Measurements from ENCODE around the gene DAAM2.

DAAM2 gene

DNA sequence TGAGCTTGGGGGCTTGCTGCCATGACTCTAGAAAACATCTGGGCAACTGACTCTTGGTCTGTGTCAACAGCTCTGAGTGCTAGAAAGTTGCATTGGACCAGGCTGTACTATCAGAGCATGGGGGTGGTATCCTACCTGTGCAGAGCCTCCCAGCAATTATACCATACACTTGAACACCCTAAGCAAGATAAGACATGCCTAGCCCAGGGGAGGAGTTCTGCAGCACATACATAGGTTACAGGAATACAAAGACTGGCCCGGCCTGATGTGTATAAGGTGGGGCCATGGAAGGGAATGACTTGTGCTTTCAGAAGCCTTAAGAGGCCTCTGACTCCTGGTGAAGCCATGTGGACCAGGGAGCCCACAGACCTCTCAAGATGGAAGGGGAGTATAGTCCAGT, 153.4 kb downstream of the DAAM2 start:
- TF ChIP-seq, protein P1, sequence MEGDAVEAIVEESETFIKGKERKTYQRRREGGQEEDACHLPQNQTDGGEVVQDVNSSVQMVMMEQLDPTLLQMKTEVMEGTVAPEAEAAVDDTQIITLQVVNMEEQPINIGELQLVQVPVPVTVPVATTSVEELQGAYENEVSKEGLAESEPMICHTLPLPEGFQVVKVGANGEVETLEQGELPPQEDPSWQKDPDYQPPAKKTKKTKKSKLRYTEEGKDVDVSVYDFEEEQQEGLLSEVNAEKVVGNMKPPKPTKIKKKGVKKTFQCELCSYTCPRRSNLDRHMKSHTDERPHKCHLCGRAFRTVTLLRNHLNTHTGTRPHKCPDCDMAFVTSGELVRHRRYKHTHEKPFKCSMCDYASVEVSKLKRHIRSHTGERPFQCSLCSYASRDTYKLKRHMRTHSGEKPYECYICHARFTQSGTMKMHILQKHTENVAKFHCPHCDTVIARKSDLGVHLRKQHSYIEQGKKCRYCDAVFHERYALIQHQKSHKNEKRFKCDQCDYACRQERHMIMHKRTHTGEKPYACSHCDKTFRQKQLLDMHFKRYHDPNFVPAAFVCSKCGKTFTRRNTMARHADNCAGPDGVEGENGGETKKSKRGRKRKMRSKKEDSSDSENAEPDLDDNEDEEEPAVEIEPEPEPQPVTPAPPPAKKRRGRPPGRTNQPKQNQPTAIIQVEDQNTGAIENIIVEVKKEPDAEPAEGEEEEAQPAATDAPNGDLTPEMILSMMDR (IDR thresholded peaks at IDR 0.05; ENCODE audit: low read depth, low read length): no peak
- no peak overlapping the region for H3K4me3 ChIP-seq (ENCODE audit: low read depth, low read length)
- DNase-seq: no peak
- no peaks in the 10 kb centered on the region for H3K36me3 ChIP-seq
- no peaks in the 10 kb centered on the region for H3K9me3 ChIP-seq
- H3K4me1 ChIP-seq: no peaks in the 10 kb centered on the region
- peaks cover 2% of the 10 kb centered on the region; the same call in 1 of the 2 replicates for H3K27me3 ChIP-seq

DNA sequence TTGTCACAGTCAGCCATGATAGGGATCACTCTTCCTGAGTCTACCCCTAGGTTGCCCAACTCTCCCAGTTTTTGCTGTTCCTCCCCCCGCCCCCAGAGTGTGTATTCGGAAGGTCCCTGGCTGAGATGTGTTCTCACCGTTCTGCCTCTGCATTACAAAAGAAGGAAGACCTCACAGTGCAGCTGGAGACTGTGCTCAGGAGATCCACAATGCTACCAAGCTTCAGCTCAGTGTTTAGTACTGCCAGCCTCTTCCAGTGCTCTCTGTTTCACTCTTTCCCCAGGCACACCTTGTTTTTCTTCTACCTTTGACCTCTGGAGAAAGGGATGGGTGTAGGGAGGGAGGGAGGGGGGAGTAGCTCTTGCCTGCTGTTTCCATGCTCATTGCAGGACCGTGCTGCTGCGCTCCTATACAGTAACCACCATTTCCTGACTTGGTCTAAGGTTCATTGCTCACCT, 155.5 kb downstream of the DAAM2 start:
- Histone ChIP-seq H3K9me3 (no peaks in the 10 kb centered on the region), H3K4me1 (no peaks in the 10 kb centered on the region), H3K36me3 (no peaks in the 10 kb centered on the region), H3K4me3 (ENCODE audit: low read depth, low read length) (no peak overlapping the region), H3K27me3 (peaks cover 2% of the 10 kb centered on the region; the same call in 1 of the 2 replicates)
- TF ChIP-seq, protein P1 (IDR thresholded peaks at IDR 0.05; ENCODE audit: low read depth, low read length): no peak
- no peak for DNase-seq

DNA sequence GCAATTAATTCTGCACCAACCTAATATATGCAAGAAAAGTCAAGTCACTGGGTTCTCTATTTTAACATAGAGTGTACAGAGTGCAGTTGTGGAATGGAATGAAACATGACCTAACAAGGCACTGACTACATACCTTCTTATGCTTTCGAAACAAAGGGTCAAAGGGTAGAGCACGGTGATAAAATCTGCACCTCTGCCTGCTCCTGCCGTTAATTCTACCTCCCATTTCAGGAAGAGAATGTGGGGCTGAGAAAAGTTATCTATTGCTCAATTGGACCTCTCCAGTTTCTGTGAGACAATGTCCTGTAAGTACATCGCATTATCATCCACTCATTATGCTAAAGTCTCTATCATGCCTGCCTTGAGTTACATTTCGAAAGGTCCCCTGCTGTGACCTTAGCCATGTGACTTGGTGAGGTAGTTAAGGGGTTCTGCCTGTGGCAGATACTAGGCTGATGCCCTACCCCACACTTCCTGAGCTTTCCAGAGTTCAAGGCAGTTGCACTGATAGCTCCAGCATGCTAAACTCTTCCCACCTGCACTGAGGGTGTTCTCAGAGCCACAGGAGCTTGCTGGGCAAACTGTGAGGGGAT, 156.1 kb downstream of the DAAM2 start:
- TF ChIP-seq, protein P1 (IDR thresholded peaks at IDR 0.05; ENCODE audit: low read depth, low read length): no peak
- Histone ChIP-seq H3K9me3 (no peaks in the 10 kb centered on the region), H3K27me3 (peaks cover 2% of the 10 kb centered on the region; the same call in 1 of the 2 replicates), H3K36me3 (no peaks in the 10 kb centered on the region), H3K4me1 (no peaks in the 10 kb centered on the region), H3K4me3 (ENCODE audit: low read depth, low read length) (no peak overlapping the region)
- DNase-seq: no peak

DNA sequence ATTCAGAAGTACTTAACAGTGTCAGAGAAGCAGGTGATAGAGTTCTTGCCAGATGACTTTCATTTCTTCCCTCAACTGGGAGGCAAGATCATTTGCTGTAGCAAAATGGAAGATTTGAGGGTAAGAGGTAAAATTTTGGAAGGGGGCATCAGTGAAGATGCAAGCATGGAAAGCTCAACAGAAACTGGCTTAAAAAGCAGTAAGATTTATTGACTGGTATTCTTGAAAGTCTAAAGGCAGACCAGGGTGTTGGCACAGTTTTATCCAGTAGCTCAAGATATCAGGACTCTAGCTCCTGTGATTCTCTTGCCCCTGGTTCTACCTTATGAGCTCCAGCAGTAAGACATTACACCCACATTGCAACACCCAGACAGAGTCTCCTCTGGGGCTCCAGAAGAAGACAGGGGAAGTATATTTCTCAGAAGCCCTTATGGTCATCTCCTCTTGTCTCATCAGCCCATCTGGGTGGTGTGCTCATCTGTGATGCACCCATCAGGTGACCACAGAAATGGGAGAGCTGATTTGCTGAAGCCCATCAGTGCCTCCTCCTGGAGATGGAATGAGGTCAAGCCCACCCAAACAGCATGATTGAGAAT, 158.0 kb downstream of the DAAM2 start:
- Histone ChIP-seq H3K36me3 (no peaks in the 10 kb centered on the region), H3K9me3 (no peaks in the 10 kb centered on the region), H3K27me3 (no peaks in the 10 kb centered on the region; the same call in 1 of the 2 replicates), H3K4me1 (no peaks in the 10 kb centered on the region), H3K4me3 (ENCODE audit: low read depth, low read length) (no peak overlapping the region)
- no peak for DNase-seq
- TF ChIP-seq, protein P1 (IDR thresholded peaks at IDR 0.05; ENCODE audit: low read depth, low read length): no peak

DNA sequence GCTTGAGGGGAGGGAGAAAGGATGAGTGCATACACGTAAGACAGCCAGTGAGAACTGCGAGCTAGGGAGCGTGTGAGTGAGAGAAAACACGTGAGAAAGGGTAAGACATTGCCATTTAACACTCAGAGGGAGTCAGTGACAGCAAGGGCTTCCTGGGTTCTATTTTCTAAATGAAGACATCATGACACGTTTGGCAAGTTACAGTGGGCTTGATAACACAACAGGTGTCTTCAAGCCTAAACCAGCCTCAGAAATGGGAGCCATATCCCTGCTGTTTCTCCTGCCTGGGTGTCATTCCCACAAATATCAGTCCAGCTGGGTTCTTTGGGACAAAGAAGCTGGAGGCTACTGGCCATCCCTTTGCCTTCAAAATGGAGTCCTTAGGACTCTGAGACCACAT, 159.0 kb downstream of the DAAM2 start:
- DNase-seq: no peak
- Histone ChIP-seq H3K36me3 (no peaks in the 10 kb centered on the region), H3K4me3 (ENCODE audit: low read depth, low read length) (no peak overlapping the region), H3K27me3 (no peaks in the 10 kb centered on the region; the same call in 1 of the 2 replicates), H3K9me3 (no peaks in the 10 kb centered on the region), H3K4me1 (no peaks in the 10 kb centered on the region)
- TF ChIP-seq, protein P1 (IDR thresholded peaks at IDR 0.05; ENCODE audit: low read depth, low read length): no peak

DNA sequence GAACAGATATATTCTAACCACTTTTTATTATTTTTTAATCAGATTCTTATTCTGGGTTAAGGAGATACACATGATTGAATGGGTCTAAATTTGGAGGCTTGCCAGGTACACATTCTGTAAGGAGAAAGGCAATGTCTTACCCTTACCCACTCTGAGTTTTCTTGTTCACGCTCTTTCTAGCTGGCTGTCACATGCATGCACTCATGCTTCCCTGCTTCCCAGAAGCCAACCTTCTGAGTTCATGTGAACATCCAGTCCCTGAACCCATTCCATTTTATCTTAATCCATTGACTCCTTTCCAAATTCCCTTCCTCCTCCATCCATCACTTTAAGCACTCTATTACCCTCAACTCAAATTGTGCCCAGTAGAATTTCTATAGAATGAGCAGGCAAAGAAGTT, 159.5 kb downstream of the DAAM2 start:
- H3K9me3 ChIP-seq: no peaks in the 10 kb centered on the region
- no peaks in the 10 kb centered on the region for H3K36me3 ChIP-seq
- no peaks in the 10 kb centered on the region for H3K4me1 ChIP-seq
- H3K4me3 ChIP-seq (ENCODE audit: low read depth, low read length): no peak overlapping the region
- TF ChIP-seq, protein P1 (IDR thresholded peaks at IDR 0.05; ENCODE audit: low read depth, low read length): no peak
- DNase-seq: no peak
- no peaks in the 10 kb centered on the region; the same call in none of the 2 replicates for H3K27me3 ChIP-seq

Data from BE2C (cell line).